ENCODE measurements around the gene BMP15.

- TF ChIP-seq CTCF (conservative IDR thresholded peaks at IDR 0.05; ENCODE audit: low read length) (no peak), EZH2phosphoT487 (IDR thresholded peaks at IDR 0.05; ENCODE audit: borderline replicate concordance) (no peak)
These were observed 33.2 kb upstream of the BMP15 start for GRCh38 chrX:50877310-50877709.

Data from Loucy (cell line).